Neural cell (in vitro differentiated cells): Measurements from ENCODE around the gene ZNF195. TPM values are rescaled to one million over a fixed set of nuclear protein-coding genes. Genes with fewer than 3 reads are reported as not detected.
"Not testable (repeated sequence)": the region's sequence is repeated elsewhere in the genome, so short reads cannot be mapped to it uniquely, and the experiment has no call there.

Experiments used
- H2AFZ ChIP-seq: fragments of 200-600, 300-800 bp; sonication (generic), shearing (Covaris generic); 2 replicates; pipeline ENCODE4 v1.6.0; 2014; ENCODE audit warnings: low read depth, mild to moderate bottlenecking, antibody characterized with exemption, low read length, moderate library complexity
- H3F3A ChIP-seq: fragments of 200-600 bp; shearing (Covaris generic); 2 replicates; pipeline ENCODE4 v1.6.1; 2016; ENCODE audit warnings: mild to moderate bottlenecking, moderate library complexity, mixed read lengths, antibody characterized with exemption, low read length; ENCODE audit not compliant: insufficient read depth, poor library complexity, severe bottlenecking
- H3K27ac ChIP-seq: fragments of 200-600, 300-800 bp; sonication (generic), shearing (Covaris generic); 2 replicates; pipeline ENCODE4 v1.5.1; 2014; ENCODE audit warnings: mild to moderate bottlenecking, low read length, moderate library complexity
- H3K27me3 ChIP-seq: fragments of 300-800, 200-600 bp; sonication (generic), shearing (Covaris generic); 2 replicates; pipeline ENCODE4 v1.6.0; 2014; ENCODE audit warnings: mild to moderate bottlenecking, low read depth, low read length, moderate library complexity; ENCODE audit not compliant: insufficient read depth
- H3K36me3 ChIP-seq: fragments of 300-800, 200-600 bp; sonication (generic), shearing (Covaris generic); 2 replicates; pipeline ENCODE4 v1.5.1; 2014; ENCODE audit warnings: mild to moderate bottlenecking, antibody characterized with exemption, low read length, moderate library complexity; ENCODE audit not compliant: insufficient read depth
- H3K4me2 ChIP-seq: fragments of 300-800, 200-600 bp; sonication (generic), shearing (Covaris generic); 2 replicates; pipeline ENCODE4 v1.6.0; 2014; ENCODE audit warnings: mild to moderate bottlenecking, low read length
- H3K4me3 ChIP-seq: fragments of 300-800, 200-600 bp; sonication (generic), shearing (Covaris generic); 2 replicates; pipeline ENCODE4 v1.5.1; 2014; ENCODE audit warnings: mild to moderate bottlenecking, low read length, moderate library complexity
- H3K79me2 ChIP-seq: fragments of 200-600 bp; shearing (Covaris generic); replicated peaks from 2 replicates; pipeline ENCODE4 v1.6.0; 2014; ENCODE audit warnings: mild to moderate bottlenecking, low read length, moderate library complexity; ENCODE audit not compliant: insufficient read depth
- H3K9ac ChIP-seq: fragments of 300-800, 200-600 bp; sonication (generic), shearing (Covaris generic); 2 replicates; pipeline ENCODE4 v1.6.1; 2016; ENCODE audit warnings: mild to moderate bottlenecking, low read length, mixed read lengths
- H3K9me2 ChIP-seq: fragments of 200-600 bp; shearing (Covaris generic); 2 replicates; pipeline ENCODE4 v1.6.1; 2016; ENCODE audit warnings: mild to moderate bottlenecking, low read length, mixed read lengths; ENCODE audit not compliant: insufficient read depth
- H3K9me3 ChIP-seq: fragments of 200-600, 300-800 bp; sonication (generic), shearing (Covaris generic); 2 replicates; pipeline ENCODE4 v1.6.1; 2016; ENCODE audit warnings: mild to moderate bottlenecking, mixed run types, low read length, moderate library complexity, mixed read lengths
- H4K20me1 ChIP-seq: fragments of 200-600 bp; shearing (Covaris generic); 2 replicates; pipeline ENCODE4 v1.6.1; 2016; ENCODE audit warnings: mild to moderate bottlenecking, mixed run types; ENCODE audit not compliant: insufficient read depth
- MXI1 ChIP-seq: fragments of 450-650 bp; conservative IDR thresholded peaks from 2 replicates; pipeline ENCODE4 v1.6.1; 2014; ENCODE audit warnings: antibody characterized with exemption, mild to moderate bottlenecking; ENCODE audit not compliant: poor library complexity, severe bottlenecking
- polyA plus RNA-seq: library from polyadenylated mRNA; depleted of rRNA; stranded (reverse); fragments of >200 nt; gene quantifications from 2 replicates; pipeline ENCODE4 v1.2.3, GENCODE V29; 2014
- TF ChIP-seq, protein P1 (sequence below): fragments of 450-650 bp; IDR thresholded peaks from 2 replicates; pipeline ENCODE4 v1.5.1; 2014; ENCODE audit warnings: antibody characterized with exemption, mild to moderate bottlenecking, moderate library complexity; ENCODE audit not compliant: poor library complexity, severe bottlenecking

ZNF195 gene
- polyA plus RNA-seq, 1 donor from 2014 or later: 101 TPM

DNA sequence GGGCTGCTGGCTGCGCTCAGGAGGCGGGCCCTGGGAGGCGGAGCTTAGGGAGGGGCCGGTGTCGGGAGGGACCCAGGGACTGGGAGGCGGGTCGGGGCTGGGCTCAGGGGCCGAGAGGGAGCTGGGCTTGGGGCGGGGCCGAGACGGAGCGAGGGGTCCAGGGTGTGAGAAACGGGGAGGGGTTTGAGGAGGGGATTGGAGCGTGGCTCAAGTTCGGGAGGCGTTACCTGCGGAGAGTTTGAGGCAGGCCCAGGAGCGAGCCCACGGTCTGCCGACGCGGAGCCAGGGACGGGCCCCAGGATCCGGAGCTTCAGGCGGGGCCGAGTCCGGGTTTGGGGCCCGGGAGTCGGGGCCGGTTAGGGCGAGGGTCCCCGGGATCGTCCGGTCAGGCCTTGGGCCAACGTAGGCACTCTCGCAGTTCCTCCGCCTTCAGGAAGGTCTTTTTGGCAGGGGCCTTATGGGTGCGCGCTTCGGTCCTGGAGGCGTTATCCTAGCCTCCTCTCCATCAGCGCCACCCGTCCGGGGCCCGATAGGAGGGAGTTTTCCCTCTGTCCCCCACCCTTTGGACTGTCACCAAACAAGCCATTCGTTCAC lies 44.3 kb upstream of the ZNF195 start:
- not testable (repeated sequence) for H2AFZ ChIP-seq, H3K9me3 ChIP-seq, H3K27ac ChIP-seq

DNA sequence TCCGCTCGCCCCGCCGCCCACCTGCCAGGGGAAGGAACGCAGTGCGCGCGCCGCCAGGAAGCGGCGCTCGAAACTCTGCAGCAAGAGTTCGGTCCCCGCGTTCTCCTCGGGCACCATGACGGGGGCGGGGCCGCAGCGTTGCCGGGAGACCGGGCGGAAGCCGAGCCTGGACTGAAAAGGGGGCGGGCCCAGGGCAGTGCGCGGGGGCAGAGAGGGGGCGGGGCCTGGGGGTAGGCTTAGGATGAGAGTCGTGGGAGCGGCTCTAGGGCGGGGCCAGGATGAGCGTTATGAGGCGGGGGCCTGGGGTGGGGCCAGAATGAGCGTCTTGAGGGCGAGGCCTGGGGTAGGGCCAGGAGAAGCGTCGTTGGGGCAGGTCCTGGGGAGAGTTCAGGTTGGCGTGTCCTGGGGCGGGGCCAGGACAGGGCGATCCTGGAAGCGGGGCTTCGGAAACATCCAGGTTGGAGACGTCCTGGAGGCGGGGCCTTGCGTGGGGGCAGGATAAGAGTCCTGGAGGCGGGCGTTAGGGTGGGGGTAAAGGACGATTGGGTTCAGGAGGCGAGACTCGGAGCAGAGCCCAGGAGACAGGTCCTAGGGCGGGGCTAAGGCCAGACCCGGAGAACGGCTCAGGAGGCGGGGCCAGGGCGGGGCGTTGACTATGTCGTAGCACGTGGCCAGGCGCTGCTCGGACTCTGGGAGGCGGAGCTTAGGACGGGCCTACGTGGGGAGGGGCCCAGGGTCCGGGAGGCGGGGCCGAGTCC lies 43.6 kb upstream of the ZNF195 start:
- H3K4me2 ChIP-seq, H3K9me2 ChIP-seq, H3F3A ChIP-seq, H3K27me3 ChIP-seq, H3K36me3 ChIP-seq, H4K20me1 ChIP-seq, H3K79me2 ChIP-seq, H3K9me3 ChIP-seq: not testable (repeated sequence)
- Histone ChIP-seq H3K9ac (peak overlapping the region; percentile 70), H2AFZ (peak overlapping the region; percentile 51), H3K4me3 (peak overlapping the region; percentile 70), H3K27ac (peak overlapping the region; percentile 56)
- peak; percentile 14 for TF ChIP-seq MXI1

More for the DNA sequence above, 44.3 kb upstream of the ZNF195 start:
- not testable (repeated sequence) for H3K4me2 ChIP-seq, H3K9me2 ChIP-seq, H3F3A ChIP-seq, H3K79me2 ChIP-seq, H3K27me3 ChIP-seq, H4K20me1 ChIP-seq, H3K36me3 ChIP-seq
- TF ChIP-seq MXI1: peak; percentile 11
- Histone ChIP-seq H3K9ac (peak overlapping the region; percentile 70), H3K4me3 (peak overlapping the region; percentile 70)

DNA sequence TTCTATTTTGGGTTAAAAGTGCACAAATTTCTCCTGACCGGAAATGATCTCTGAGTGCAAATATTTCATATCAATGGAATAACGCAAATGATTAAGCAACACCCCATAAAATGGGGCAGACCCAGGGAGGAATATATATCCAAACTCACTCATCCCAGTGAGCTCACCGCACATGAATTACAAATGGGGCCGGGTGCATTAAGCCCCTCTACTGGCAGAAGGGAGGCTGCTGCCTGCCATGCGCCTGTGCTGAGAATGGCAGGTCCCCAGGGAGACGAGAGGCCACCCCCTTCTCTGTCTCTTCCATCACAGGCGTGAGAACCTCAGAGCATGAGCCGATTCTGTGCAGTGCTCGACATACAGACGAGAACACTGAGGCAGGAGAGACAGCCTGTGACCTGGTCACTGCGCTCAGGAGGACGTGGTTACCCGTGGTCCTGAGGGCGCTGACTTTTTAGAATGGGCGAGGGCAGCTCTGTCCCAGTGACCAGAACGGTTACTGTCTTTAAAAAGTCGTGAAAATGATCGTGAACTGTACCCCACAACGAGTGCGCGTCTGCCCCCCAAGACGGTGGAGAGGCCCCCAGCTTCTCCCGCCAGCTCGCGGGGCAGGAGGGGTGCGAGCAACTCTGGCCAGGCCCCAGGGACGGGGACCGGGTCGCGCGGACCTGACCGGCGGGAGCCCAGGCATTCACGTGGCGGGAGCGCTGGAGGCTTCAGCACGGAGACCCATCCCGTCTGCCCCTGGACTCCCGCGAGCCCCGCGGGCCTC lies 42.8 kb upstream of the ZNF195 start:
- H3K36me3 ChIP-seq, H3F3A ChIP-seq, H3K27ac ChIP-seq, H3K79me2 ChIP-seq, H4K20me1 ChIP-seq, H2AFZ ChIP-seq, H3K27me3 ChIP-seq, H3K9me3 ChIP-seq, H3K9me2 ChIP-seq: not testable (repeated sequence)
- Histone ChIP-seq H3K9ac (peak overlapping the region; percentile 29), H3K4me3 (peak overlapping the region; percentile 70), H3K4me2 (peak overlapping the region; percentile 6)
- TF ChIP-seq MXI1: peak; percentile 15
- TF ChIP-seq, protein P1, sequence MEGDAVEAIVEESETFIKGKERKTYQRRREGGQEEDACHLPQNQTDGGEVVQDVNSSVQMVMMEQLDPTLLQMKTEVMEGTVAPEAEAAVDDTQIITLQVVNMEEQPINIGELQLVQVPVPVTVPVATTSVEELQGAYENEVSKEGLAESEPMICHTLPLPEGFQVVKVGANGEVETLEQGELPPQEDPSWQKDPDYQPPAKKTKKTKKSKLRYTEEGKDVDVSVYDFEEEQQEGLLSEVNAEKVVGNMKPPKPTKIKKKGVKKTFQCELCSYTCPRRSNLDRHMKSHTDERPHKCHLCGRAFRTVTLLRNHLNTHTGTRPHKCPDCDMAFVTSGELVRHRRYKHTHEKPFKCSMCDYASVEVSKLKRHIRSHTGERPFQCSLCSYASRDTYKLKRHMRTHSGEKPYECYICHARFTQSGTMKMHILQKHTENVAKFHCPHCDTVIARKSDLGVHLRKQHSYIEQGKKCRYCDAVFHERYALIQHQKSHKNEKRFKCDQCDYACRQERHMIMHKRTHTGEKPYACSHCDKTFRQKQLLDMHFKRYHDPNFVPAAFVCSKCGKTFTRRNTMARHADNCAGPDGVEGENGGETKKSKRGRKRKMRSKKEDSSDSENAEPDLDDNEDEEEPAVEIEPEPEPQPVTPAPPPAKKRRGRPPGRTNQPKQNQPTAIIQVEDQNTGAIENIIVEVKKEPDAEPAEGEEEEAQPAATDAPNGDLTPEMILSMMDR: peak; percentile 35

DNA sequence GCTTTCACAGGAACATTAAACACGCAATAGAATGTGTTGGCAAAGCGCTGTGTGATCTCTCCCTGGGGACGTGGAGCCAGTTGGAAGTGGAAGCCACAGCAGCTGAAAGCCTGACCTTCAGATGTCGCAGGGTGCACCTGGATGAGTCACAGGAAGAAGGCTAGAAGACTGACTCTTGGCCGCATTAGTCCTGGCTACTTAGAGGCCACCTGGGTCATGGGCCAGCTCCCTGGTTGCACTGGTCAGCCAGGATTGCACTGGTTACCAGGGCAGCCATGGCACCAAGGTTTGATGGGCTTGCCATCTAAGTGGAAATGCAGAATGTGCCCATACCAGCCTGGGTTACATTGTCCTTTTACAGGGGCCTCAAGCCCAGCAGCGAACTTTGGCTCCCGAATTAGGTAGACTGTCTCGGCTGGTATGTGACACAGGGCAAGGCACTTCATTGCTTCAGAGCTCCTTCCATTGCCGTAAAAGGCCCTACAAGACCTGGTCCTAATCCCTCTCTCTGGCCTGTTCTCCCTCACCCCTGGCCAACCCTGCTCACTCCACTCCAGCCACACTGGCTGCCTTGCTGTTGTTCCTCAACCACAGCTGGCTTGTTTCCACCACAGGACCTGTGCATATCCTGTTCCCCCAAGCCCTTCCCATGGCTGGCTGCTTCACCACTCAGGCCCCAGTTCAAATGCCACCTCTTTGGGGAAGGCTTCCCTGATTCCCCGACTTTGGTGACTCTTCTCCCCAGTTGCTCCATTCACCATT lies 41.5 kb upstream of the ZNF195 start:
- not testable (repeated sequence) for H3K27ac ChIP-seq, H3K4me2 ChIP-seq, H2AFZ ChIP-seq, H3F3A ChIP-seq, H3K36me3 ChIP-seq, H3K79me2 ChIP-seq, H3K9me2 ChIP-seq, H3K4me3 ChIP-seq, H3K9ac ChIP-seq, H3K27me3 ChIP-seq, H3K9me3 ChIP-seq, H4K20me1 ChIP-seq

DNA sequence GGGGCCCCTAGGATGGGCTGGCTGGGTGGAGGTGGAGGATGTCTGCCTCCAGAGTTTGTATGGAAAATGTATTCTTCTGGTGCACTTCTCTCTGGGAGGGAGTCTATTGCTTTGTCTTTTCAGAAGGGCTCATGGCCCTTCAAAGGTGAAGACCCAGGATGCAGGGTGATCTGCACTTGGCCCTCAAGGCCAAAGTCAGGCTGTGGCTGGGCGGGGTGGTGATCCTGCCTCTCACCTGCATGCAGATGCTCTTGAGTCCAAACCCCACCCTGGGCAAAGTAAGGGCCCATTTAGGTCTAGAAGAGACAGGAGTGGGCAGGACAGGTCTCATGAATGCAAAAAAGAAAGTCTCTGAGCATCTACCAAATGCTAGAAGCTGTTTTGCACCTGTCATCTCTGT lies 40.5 kb upstream of the ZNF195 start:
- not testable (repeated sequence) for H3K4me3 ChIP-seq, H3K36me3 ChIP-seq, H3K9me2 ChIP-seq, H3F3A ChIP-seq, H3K4me2 ChIP-seq, H3K9me3 ChIP-seq, H3K27me3 ChIP-seq, H3K9ac ChIP-seq, H3K27ac ChIP-seq, H3K79me2 ChIP-seq, H2AFZ ChIP-seq, H4K20me1 ChIP-seq
